GM18499 (cell line): Measurements from ENCODE around the gene CRB3.
"Not testable (repeated sequence)": the region's sequence is repeated elsewhere in the genome, so short reads cannot be mapped to it uniquely, and the experiment has no call there.

Experiments used
- ATAC-seq: cut with Tn5 transposase; IDR thresholded peaks from one replicate; pipeline ENCODE4 v1.9.1; 2021; ENCODE audit warnings: moderate number of reproducible peaks; ENCODE audit not compliant: insufficient read depth, unreplicated experiment

CRB3 gene, protein sequence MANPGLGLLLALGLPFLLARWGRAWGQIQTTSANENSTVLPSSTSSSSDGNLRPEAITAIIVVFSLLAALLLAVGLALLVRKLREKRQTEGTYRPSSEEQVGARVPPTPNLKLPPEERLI

DNA sequence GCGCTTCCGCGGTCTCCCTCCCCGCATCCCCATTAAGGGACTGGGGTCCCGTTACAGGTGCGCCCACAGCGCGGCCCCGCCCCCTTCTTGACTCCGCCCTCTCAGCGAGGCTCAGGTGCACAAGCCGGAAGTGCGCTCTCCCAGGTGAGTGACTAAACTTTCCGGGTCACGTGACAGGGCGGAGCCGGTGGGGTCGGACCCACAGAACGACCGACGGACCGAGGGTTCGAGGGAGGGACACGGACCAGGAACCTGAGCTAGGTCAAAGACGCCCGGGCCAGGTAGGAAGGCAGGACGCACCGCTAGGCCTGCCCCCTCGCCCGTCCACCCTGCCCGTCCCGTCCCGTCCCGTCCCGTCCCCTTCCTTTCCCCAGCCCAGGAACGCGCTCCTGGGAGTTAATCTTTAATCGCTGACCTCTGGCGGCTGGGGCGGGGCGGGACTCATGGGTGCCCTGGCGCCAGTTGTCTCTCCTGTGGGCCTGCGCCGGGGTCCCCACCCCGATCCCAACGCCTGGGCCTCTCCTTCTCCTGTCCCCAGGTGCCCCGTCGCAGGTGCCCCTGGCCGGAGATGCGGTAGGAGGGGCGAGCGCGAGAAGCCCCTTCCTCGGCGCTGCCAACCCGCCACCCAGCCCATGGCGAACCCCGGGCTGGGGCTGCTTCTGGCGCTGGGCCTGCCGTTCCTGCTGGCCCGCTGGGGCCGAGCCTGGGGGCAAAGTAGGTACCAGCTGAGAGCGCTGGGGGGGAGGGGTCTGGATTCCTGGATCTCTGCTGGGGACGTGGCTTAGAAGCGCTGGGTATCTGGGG, at the start of gene CRB3:
TSS of gene CRB3 (plus strand) at position 202 of the 804 bp plus-strand sequence. CDS start at position 633, 431 bp downstream.
- ATAC-seq = no peak

DNA sequence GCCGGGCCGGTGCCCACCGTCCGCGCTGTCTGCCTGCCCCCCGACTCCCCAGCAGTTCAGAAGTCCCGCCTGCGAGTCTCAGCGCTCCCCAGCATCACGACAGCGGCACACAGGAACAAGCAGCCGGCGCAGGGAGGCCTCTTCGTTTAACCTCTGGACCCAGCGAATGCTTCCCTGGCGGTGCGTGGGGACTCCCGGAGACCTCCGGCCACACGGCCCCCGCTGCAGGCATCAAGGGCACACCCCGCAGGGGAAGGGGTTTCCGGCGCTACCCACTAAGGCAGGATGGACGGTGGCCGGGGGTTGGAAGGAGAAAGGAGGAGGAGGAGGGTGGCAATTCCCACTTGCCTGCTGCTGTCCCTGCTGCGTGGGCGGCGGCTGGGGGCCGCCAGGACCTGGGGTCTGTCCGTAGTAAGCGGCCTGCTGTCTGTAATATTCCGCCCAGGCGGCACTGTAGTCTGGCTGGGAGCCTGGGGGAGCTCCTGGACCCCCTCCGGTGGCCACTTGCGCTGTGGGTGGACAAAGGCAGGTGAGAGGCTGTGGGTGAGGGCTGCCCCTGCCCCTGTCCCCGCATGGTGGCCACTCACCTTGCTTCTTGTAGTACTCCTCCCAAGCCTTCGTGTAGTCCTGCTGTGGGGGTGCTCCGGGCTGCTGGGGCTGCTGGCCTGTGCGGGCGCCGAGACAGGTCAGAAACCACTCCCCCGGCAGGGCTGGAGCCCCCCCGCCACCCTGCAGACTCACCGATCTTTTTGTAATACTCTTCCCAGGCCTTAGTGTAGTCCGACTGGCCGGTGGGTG, 49.1 kb upstream of the CRB3 start:
- no peak for ATAC-seq

DNA sequence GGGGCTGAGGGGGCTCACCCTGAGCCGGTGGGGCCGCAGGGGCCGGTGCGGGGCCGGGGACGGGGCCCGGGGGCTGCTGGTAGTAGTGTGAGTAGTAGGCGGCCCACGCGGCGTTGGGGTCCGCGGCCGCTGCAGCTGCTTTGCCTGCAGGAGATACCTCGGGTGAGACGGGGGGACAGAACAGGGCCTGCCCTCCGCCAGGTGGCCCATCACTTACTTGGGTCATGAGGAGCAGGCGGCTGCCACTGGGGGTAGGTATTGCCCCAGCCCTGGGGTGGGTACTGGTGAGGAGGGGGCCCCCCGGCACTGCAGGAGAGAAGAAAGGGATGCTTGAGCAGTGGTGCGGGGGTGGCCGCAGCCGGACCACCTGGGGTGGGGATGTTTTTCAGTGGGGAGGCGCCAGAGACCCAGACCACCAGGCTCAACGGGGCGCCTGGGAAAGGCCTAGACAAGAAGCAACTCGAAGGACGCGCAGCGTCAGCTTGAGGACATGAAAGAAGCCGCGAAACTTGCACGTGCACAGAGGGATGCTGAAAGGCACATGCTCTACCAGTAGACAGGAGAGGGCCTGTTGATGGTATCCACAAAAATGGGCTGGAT, 48.4 kb upstream of the CRB3 start:
- ATAC-seq = no peak

DNA sequence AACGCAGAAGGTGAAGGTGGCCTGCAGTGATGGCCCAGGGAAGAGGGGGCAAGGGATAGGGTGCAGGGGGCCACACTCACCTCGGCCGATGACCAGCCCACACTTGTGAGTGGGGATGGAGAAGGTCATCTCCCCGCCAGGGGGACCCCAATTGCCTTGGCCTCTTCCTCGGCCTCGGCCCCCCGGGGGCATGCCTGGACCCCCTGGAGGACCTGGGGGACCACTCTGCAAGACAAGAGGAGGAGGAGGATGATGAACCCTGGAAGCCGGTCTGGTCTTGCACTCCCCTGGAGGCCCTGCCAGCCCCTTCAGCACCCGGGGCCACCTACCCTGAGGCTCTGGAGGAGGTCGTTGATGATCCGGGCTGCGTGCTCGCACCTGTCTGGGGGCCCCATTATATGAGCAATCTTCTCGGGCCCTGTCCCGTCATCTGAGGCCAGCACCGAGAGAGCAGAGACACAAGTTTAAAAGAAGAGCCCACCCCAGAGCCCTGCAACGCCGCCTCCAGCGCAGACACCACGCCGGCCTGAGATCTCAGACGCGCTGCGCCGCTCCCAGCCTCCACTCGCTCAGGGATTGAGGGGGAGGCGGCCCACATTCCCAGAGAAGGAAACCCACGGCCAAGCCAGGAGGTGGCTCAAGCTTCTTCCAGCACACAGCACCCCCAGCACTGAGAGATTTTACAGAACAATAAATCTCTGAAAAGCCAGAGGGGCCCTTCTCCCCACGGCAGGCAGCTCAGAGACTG, 47.2 kb upstream of the CRB3 start:
- no peak for ATAC-seq

DNA sequence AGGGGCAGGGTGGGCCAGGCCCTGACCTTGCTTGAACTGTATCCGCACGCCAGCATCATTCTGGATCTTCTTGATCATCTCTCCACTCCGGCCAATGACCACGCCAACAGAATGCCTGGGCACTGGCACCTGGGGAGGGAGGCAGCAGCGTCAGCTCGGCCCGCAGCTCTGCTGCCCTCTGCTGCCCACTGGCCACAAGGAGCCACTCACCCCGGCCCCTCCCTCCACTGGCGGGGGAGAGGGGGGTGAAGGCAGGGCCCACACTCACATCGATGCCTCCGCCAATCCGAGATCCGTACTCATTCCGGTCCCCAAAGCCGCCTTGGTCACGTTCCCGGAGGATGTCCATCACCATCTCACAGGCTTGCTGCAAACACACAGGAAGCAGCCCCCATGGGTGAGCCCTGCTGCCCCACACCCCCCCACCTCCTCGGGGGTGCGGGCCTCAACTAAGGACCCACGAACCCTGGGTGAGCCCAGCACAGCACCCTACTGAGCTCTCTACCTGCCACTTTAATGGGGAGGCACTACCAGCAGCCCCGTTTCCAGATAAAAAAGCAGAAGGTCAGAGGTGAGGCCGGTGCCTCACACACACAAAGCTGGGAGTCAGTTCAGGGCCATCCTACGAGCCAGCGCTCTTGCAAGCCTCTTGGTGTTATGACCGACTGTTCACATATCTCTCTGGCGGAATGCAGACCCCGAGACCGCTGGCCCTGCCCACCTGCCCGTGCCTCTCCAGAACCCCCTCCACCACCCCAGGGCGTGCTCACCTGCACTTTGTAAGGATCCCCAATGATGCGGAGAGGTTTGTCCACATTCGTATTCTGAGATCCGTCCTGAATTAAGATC, 46.1 kb upstream of the CRB3 start:
- ATAC-seq = no peak

DNA sequence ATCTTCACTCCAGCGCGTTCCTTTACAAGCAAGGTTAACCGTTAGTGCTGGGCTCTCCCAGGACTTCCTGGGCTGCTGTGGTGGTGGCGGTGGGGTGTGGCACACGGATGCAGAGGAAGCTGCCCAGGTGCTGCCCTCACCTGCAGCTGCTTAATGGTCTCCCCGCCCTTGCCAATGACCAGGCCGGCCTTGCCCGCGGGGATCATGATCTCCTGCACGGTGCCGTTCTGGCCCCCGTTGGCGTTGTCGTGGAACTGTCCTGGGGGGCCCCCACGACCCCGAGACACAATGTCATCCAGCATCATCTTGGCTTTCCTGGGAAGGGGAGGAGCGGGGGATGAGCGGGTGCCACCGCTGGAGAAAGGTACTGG, 45.5 kb upstream of the CRB3 start:
- no peak for ATAC-seq

DNA sequence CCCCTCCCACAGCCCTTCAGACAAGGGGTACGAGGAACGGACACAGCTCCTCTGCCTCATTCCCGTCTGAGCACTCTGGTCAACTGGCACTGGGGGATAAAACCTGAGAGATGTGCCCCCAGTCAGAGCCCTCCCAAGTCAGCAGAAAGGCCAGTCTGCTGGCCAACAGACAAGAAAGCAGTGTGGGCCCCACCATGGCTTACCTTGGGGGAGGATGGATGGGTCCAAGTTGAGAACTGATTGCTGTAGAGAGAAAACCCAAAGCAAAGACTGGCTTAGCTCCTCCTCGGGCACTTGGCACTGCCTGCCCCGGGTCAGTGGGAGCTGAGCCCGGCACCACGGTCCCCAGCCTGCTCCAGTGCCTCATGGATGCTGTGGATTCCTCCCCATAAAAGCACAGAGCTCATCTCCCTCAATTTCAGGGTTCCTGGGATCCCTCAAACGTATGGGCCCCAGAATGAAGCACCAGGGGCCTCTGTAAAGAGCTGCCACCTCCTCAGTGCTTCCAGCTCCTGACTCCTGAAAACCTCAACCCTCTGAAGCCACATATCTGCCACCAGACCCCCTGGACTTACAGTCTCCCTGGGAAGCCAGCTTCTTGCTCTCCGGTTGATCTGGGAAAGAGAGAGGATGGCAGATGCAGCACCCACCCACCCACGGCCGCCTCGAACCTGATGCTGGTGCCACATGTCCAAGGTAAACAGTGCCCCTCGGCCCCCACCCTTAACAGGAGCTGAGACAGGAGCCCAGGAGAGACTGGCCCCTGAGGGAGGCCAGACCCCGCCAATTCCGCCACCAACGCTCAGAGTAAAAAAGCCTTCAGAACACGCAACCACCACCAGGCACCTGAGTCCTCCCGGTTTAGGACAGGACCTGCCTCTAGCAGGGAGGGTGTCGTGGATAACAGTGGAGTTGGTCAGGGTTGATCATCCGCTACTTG, 42.7 kb upstream of the CRB3 start:
- ATAC-seq = no peak

DNA sequence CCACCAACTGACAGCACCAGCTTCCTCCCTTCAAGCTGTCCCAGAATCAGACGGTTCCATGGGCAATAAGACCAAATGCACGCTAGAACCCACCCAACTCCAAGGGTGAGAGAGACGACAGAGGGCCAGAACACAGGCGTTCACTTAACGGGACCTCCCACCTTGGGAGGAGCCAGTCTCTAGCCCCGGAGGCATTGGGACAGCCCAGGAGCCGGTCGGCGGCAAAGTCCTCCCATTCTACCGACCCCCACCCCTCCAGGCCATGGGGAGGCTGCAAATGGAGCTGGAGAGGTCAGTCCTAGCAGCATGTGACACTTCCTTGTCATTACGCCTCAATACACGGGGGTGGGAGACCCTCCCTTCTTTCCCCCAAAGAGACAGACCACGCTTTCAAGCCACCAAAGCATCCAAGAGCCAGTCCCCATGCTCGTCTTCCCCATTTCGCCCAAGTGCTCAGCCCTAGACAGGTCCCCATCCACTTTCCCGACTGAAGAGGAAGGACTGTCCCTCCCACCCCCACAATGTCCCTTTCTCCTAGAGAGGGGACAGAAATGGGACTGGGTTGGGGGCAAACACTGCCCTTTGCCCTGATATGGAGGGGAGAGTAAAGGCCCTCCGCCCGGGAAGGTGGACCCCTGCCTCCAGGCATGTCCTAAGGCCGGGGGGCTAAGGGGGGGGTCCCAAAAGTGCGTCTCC, 40.4 kb upstream of the CRB3 start:
- ATAC-seq = no peak

DNA sequence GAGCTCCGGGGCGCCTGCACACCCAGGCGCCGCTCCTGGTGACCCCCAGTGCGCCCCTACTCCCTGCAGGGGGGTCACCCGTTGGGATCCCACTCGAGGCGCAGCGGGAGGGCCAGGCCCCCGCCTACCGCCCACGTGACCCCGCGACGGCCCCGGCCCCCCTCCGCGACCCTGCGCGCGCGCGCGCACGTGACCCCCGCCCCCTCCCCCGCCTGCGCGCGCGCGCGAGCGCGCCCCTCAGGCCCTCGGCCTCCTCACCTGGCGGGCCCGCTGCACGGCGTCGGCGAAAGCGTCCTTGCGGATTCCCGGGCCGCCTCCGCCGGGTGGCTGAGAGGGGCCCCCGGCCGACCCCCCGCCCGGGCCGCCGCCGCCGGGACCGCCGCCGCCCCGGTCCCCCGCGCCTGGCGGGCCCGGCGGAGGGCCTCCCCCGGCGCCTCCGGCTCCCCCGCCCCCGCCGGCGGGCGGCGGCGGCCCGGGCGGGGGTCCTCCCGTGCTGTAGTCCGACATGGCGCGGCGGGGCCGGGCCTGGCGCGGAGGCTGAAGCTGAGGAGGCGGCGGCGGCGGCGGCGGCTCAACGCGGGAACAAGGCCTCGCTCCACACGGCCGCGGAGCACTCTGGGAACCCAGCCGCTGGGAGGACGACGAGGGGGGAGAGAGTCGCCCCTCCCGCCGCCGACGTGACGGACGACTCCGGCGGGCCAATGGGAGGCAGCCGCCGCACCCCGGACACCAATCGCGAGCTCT, 39.7 kb upstream of the CRB3 start, which contains the start of gene KHSRP:
TSS of gene KHSRP (minus strand) at position 617 of the 744 bp plus-strand sequence. CDS start at position 507, 110 bp downstream.
- ATAC-seq = no peak

DNA sequence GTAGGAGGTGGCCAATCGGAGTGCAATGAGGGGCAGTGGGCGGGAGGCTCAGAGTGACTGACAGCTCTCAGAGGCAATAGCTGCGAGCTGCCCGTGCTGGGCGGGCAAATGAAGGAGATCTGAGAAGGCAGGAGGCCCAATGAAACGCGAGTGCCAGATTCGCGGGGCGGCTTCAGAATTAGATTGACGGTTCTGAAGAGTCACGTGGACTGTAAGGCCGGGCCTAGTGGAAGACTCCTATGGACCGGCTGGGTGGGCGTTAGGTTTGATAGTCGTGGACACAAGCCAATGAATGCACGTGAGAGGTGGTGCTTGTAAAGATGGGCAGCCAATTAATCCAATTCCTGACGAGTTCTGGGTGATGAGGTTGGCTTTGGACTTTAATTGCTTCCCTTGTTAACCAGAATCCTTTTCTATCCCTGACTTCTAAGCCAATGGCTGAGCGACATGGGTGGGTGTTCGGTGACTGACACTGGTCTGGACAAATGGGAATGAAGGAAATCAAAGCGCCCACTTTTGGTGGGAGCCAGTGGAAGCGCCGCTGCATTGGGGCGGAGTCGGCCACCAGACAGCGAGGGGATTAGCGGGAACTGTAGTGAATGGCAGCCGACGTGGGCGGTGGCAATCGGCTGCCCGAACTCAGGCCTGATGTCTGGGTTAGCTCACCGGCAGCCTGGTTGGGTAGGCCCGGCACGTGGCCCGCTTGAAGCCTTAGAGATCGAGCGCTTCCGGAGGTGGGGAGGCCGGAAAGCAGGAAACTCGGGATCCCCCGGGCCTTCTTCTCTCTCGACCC, 38.9 kb upstream of the CRB3 start:
- ATAC-seq = peak; percentile 85

DNA sequence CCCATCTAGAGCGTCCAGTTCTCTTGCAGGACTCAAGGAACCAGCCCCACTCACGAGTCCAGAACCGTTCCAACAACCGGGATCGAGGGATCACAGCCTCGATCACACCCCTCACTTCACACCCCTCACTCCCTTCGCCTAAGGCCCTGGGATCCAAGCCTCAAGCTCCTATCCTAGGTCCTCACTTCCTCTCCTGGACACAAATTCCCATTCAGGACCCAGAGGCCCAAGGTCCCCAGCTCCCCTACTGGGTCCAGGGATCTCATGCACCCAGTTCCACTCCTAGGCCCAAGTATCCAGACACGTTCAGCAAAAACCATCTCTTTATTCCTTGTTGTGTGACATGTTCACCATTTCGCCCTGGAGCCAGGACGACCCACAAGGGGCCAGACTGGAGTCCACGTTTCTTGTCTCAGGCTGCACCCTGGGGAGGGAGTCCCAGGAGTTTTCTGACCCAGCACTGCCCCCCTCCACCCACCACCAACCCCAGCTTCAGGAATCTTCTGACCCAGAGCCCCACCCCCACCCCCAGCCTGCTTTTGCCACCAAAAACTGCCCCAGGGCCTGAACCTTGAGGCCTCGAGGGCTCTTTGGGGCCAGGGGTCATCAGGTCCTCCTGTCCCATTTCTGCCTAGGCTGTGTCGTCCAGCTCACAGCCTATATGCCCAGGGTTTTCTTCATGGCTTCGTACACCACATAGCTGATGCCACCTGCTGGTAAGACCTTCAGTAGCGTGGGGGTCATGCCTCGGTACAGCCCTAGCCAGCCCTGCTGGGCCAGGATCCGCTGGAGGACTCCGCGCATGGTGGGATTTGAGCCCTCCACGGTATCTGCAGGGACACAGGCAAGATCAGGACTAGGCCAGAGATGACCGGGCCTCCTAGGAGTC, 38.1 kb upstream of the CRB3 start:
- ATAC-seq = no peak

DNA sequence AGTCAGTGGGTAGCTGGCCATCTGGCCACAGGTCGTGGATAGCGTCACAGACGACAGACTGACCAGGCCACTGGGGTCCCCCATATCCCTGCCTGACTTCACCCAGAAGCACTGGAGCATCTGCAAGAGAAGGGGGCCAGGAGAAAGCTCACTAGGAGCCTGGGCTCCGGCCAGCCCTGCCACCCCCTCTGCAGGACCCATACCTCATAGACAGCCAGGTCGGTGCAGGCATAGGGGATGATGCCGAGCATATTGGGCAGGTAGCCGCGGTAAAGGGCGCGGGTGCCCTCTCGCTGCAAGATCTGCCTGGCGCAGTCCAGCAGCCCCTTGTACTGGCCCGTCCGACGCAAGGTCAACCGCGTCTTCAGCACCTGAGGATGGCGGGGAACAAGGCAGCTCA, 36.9 kb upstream of the CRB3 start:
- no peak for ATAC-seq

DNA sequence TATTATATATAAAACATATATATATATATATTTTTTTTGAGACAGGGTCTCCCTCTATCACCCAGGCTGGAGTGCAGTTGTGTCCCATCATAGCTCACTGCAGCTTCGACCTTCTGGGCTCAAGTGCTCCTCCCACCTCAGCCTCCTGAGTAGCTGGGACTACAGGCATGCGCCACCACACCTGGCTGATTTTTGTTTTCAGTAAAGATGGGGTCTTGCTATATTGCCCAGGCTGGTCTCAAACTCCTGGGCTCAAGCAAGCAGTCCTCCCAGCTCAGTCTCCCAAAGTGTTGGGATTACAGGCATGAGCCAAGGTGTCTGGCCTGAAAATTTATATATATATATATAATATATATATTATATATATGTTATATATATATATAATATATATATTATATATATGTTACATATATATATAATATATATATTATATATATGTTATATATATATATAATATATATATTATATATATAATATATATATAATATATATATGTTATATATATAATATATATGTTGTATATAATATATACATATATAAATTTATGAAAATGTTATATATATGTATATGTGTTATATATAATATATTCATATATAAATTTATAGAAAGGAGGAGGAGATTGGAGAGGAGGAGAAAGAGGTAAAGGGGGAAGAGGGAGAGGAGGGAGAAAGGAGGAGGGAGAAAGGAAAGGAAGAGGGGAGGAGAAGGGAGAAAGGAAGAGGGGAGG, 35.2 kb upstream of the CRB3 start:
- not testable (repeated sequence) for ATAC-seq

DNA sequence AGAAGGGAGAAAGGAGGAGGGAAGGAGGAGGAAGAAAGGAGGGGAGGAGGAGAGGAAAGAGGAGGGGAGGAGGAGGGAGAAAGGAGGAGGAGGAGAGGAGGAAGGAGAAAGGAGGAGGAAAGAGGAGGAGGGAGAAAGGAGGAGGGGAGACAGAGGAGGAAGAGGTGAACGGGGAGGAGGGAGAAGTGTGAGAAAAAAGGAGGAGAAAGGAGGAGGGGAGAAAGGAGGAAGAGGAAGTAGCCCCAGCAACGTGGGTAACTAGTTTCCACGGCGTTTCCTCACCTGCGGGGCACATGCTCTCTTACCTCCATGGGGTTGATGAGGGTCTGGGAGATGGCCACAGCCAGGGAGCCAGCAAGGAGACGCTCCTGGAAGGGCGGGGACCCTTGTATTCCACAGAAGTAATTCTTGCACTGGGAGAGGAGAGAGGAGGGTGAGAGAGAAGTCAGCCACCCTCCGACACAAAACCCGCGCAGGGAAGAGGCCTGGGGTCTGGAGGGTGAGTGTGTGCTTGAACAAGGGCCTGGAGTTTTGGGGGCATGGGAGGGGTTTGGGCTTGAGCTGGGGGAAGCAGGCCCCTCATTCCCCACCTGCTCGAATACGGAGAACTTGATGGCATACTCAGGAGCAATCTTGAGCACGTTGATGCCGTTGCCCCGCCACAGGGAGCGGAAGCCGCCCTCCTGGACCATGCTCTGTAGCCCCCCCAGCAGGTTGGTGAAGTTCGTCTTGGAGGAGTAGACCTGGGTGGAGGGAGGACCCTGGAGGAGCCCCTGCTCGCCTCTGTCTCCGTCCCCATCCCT, 34.5 kb upstream of the CRB3 start:
- ATAC-seq = no peak
